ENCODE results near the gene MDC1.
"Not testable (repeated sequence)": the region's sequence is repeated elsewhere in the genome, so short reads cannot be mapped to it uniquely, and the experiment has no call there.

Gene MDC1

GRCh38 chr6:30678964-30679726 is 37.9 kb downstream of the MDC1 start:
- DNase-seq = peak; percentile 62 to 73

GRCh38 chr6:30676660-30677285 is 40.3 kb downstream of the MDC1 start:
- no peak for DNase-seq

GRCh38 chr6:30672445-30673253 is 44.4 kb downstream of the MDC1 start, which contains the start of gene DHX16:
Gene DHX16, minus strand, starts transcription at chr6:30673006. Its CDS starts 165 bp downstream, at chr6:30672841.
- peak; percentile 96 to 97 for DNase-seq

GRCh38 chr6:30670760-30671527 is 46.1 kb downstream of the MDC1 start:
- DNase-seq = peak; percentile 68 to 79

- DNase-seq = not testable (repeated sequence)
These were observed 50.8 kb downstream of the MDC1 start for GRCh38 chr6:30666300-30666699.

GRCh38 chr6:30664994-30665767 is 51.9 kb downstream of the MDC1 start:
- no peak for DNase-seq

GRCh38 chr6:30657922-30658321 is 59.2 kb downstream of the MDC1 start:
- DNase-seq = not testable (repeated sequence)

- DNase-seq = no peak
These were observed 59.6 kb downstream of the MDC1 start for GRCh38 chr6:30657454-30657853.

- peak; percentile 78 to 84 for DNase-seq
These were observed 60.6 kb downstream of the MDC1 start for GRCh38 chr6:30656513-30656912.

- DNase-seq = no peak
These were observed 61.4 kb downstream of the MDC1 start for GRCh38 chr6:30655743-30656094.

- DNase-seq = no peak
These were observed 62.0 kb downstream of the MDC1 start for GRCh38 chr6:30654798-30655742.

- no peak for DNase-seq
These were observed 65.9 kb downstream of the MDC1 start for GRCh38 chr6:30651143-30651542.
